Activated naive CD4-positive, alpha-beta T cell treated with anti-CD3 and anti-CD28 coated beads, Interleukin-2, amount 10 ng/mL, durations not matched to agents 7 days and 5 days (primary cell): ENCODE measurements around the gene ZDHHC11B.
"Not testable (repeated sequence)": the region's sequence is repeated elsewhere in the genome, so short reads cannot be mapped to it uniquely, and the experiment has no call there.

Experiments used
- CTCF ChIA-PET: fragments of 350-600 bp; sonication (Branson Sonifier 250); formaldehyde crosslinking; loops from one replicate; lab custom pipeline; 2021; ENCODE audit warnings: antibody characterized with exemption; lab: Charles Lee
- DNase-seq: peaks from one replicate; pipeline ENCODE4 v3.0.0-alpha.2; 2020
- H3K27ac Mint-ChIP-seq: one replicate; pipeline ENCODE4 v1.8.0; 2021; ENCODE audit warnings: mild to moderate bottlenecking, moderate library complexity, mixed read lengths
- H3K27me3 Mint-ChIP-seq: one replicate; pipeline ENCODE4 v1.8.0; 2021; ENCODE audit warnings: mild to moderate bottlenecking, mixed read lengths
- H3K36me3 Mint-ChIP-seq: one replicate; pipeline ENCODE4 v1.8.0; 2021; ENCODE audit warnings: mixed read lengths
- H3K4me1 Mint-ChIP-seq: one replicate; pipeline ENCODE4 v1.8.0; 2021; ENCODE audit warnings: mixed read lengths
- H3K4me3 Mint-ChIP-seq: one replicate; pipeline ENCODE4 v1.8.0; 2021; ENCODE audit warnings: mild to moderate bottlenecking, moderate library complexity, mixed read lengths
- H3K9me3 Mint-ChIP-seq: one replicate; pipeline ENCODE4 v1.8.0; 2021; ENCODE audit warnings: mixed read lengths

Gene ZDHHC11B

DNA sequence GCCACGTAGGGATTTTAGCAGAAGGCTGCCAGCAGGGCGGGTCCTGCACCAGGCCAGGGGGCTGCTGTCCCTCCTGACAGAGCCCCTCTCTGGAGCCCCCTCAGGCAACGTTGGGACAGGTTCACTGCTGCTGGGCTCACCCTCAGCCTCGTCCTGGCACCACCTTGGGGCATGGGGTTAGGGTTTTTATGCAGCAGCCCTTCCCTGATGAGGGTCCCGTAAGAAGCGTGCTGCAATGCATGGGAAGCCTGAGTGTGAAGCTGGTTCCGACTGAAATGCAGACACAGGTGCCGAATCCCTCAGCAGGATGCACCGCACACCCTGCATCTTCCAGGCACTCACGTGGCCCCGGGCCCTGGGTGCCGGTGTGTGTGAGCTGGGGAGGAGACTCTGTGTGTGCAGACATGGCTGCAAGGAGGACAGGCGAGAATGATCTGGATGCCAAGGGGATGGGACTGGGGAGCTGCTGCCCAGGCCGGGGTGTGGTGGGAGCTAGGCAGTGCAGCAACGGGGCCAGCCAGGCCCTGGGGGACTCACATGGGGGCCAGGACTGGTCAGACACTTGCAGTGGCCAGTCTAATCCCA lies 27.1 kb downstream of the ZDHHC11B start:
- Mint-ChIP-seq H3K27me3 (peaks cover 5% of the 10 kb centered on the region), H3K36me3 (no peaks in the 10 kb centered on the region), H3K9me3 (no peaks in the 10 kb centered on the region), H3K27ac (no peak overlapping the region), H3K4me3 (no peak overlapping the region), H3K4me1 (peaks cover 3% of the 10 kb centered on the region)
- CTCF ChIA-PET: no interaction called here
- no peak for DNase-seq

DNA sequence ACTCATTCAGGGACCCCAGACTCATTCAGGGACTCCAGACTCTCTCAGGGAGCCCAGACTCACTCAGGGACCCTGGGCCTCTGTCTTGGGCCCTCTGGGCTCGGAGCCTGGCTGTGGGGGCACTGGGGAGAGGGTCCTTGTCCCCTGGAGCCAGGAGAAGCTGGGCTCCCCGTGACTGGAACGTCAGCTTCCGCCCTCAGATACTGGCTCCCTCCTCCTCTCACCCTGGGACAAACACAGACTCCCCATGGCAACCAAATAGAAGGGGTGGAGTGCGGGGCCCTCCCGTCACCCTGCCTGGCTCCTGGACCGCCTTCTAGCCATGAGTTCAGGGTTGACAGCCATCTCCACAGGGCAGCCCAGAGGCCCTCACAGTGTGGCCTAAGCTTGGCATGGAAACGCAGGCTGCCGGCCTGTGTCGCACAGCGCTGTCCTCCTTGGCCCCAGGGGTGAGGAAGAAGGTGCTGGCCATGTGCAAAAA lies 27.6 kb downstream of the ZDHHC11B start:
- Mint-ChIP-seq H3K27ac (no peak overlapping the region), H3K9me3 (no peaks in the 10 kb centered on the region), H3K27me3 (peaks cover 5% of the 10 kb centered on the region), H3K4me1 (peaks cover 3% of the 10 kb centered on the region), H3K4me3 (no peak overlapping the region), H3K36me3 (no peaks in the 10 kb centered on the region)
- CTCF ChIA-PET: no interaction called here
- DNase-seq: no peak

DNA sequence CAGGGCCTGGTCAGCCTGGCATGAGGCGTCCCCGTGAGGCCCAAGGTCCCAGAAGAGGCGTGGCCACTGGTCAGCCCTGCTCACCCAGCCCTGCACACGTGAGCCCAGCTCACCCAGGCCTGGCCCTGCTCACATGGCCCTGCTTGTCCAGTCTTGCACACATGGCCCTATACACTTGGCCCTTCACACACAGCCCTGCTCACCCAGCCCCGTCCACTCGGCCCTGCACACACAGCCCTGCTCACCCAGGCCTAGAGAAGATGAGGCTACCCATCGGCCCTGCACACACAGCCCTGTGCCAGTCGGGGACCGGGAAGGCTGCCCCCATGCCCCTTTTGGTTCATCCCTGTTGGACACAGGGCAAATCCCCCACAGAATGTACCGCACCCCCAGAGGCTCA lies 28.4 kb downstream of the ZDHHC11B start:
- CTCF ChIA-PET: no interaction called here
- DNase-seq: no peak
- Mint-ChIP-seq H3K4me1 (peaks cover 3% of the 10 kb centered on the region), H3K27ac (no peak overlapping the region), H3K9me3 (no peaks in the 10 kb centered on the region), H3K27me3 (peaks cover 5% of the 10 kb centered on the region), H3K36me3 (no peaks in the 10 kb centered on the region), H3K4me3 (no peak overlapping the region)

DNA sequence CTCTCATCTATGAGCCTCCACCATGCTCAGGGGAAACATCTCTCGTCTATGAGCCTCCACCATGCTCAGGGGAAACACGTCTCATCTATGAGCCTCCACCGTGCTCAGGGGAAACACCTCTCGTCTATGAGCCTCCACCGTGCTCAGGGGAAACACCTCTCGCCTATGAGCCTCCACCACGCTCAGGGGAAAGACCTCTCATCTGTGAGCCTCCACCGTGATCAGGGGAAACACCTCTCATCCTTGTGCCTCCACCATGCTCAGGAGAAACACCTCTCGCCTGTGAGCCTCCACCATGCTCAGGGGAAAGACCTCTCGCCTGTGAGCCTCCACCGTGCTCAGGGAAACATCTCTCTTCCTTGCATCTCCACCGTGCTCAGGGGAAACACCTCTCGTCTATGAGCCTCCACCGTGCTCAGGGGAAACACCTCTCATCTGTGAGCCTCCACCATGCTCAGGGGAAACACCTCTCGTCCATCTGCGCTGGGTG lies 30.3 kb downstream of the ZDHHC11B start:
- DNase-seq, H3K36me3 Mint-ChIP-seq, H3K27me3 Mint-ChIP-seq, H3K4me1 Mint-ChIP-seq, H3K4me3 Mint-ChIP-seq, H3K27ac Mint-ChIP-seq, H3K9me3 Mint-ChIP-seq, CTCF ChIA-PET: not testable (repeated sequence)

DNA sequence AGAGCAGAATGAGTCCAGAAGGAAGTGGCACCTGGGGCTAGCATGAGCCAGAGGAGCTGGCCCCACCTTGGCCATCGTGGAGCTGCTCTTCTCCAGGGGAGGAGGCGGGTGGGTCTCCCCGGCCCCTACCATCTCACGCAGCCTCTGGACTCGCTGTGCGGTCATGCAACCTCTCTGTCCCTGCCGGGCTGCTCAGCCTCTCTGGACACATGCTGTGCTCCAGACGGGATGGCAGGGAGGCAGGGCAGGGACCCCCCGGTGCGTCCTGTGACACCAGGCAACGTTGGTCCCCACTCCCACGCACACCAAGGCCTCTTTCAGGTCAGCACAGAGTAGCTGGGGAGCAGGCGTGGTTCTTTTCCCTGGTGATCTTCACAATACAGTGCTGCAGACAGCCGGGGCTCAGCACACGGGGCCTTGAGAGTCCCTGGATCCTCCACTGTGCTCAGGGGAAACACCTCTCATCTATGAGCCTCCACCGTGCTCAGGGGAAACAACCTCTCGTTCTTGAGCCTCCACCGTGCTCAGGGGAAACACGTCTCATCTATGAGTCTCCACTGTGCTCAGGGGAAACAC lies 30.9 kb downstream of the ZDHHC11B start:
- H3K36me3 Mint-ChIP-seq, CTCF ChIA-PET, H3K9me3 Mint-ChIP-seq, H3K27me3 Mint-ChIP-seq, H3K4me3 Mint-ChIP-seq, H3K27ac Mint-ChIP-seq, DNase-seq, H3K4me1 Mint-ChIP-seq: not testable (repeated sequence)

DNA sequence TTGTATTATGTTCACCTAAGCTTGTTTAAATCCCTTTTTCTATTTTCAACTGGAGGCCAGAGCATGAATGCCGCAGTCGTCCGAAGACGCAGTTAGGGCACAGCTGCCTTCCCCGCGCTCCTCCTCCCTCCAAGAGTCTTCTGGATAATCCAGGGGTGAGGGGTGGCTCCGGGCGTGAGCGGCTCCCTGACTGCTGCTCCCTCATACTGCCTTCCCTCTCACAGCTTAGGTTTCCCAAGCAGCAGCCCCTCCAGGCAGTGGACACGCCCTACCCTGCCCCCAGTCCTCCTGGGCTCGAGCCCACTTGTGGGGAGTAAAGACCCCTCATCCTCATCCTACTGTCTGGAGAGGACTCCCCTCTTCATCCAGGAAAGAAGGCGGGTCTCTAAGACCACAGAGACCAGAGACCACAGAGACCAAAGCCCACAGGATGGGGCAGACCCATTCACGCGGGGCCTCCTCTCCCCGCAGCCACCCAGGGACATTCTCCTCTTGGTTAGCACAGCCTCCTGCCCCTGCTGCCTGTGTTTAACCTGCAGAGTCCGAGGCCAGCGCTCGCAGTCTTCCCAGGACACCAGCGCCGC lies 31.9 kb downstream of the ZDHHC11B start:
- H3K4me1 Mint-ChIP-seq, H3K27me3 Mint-ChIP-seq, H3K36me3 Mint-ChIP-seq, DNase-seq, H3K4me3 Mint-ChIP-seq, CTCF ChIA-PET, H3K27ac Mint-ChIP-seq, H3K9me3 Mint-ChIP-seq: not testable (repeated sequence)

DNA sequence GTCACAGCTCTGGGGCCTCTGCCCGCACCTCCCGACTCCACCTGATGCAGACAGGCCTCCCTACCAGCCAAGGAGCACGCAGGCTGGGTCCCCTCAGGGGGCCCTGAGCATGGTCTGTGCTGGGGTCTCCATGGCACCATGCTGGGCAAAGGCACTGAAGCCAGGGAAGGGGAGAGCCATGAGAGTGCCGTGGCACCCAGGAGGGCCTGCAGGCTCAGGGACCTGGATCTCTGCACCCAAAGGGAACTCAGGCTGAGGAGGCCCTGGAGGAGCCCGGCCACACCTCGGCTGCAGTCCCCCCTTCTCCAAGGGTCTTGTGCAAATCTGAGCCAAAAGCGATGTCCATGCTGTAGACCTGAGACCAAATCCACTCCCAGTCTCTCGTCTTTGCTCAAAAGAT lies 32.5 kb downstream of the ZDHHC11B start:
- DNase-seq, CTCF ChIA-PET, H3K36me3 Mint-ChIP-seq, H3K4me3 Mint-ChIP-seq, H3K9me3 Mint-ChIP-seq, H3K27me3 Mint-ChIP-seq, H3K4me1 Mint-ChIP-seq, H3K27ac Mint-ChIP-seq: not testable (repeated sequence)

DNA sequence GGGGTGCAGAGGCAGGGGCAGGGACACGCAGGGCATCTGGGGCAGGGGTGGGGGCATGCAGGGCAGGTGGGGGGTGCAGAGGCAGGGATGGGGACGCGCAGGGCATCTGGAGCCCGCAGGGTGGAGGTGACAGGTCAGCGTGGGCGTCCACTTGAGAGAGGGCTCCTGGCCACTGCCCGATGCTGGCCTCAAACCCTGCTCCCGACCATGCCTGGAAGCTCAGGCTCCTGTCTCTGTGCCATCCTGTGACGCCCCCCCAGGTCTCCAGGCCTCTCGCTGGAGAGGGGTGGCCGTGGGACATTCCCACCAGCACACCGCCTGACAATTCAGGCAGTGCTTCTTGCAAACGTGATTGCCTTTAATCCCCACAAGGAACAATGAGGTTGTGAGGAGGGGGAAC lies 33.0 kb downstream of the ZDHHC11B start:
- Mint-ChIP-seq H3K36me3 (no peaks in the 10 kb centered on the region), H3K27me3 (no peaks in the 10 kb centered on the region), H3K9me3 (no peaks in the 10 kb centered on the region), H3K27ac (no peak overlapping the region), H3K4me3 (no peak overlapping the region), H3K4me1 (no peaks in the 10 kb centered on the region)
- CTCF ChIA-PET: no interaction called here
- no peak for DNase-seq

DNA sequence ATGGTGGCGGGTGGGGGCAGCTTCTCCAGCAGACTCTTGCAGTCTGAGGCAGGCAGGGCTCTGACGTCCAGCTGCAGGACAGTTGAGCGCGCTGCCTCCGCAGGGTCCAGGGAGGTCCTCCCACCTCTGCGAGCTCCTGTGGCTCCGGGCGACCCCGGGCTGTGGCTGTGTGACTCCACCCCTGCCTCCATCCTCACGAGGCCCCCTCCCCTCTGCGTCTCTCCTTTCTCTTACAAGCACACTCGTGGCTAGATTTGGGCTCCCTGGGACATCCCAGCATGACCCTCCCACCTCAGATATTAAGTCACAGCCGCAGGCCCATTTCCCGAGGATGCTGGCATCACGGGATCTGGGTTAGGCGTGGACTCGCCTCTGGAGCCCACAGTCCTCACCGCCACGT lies 34.3 kb downstream of the ZDHHC11B start:
- H3K27me3 Mint-ChIP-seq, CTCF ChIA-PET, H3K9me3 Mint-ChIP-seq, DNase-seq, H3K36me3 Mint-ChIP-seq, H3K4me3 Mint-ChIP-seq, H3K4me1 Mint-ChIP-seq, H3K27ac Mint-ChIP-seq: not testable (repeated sequence)

DNA sequence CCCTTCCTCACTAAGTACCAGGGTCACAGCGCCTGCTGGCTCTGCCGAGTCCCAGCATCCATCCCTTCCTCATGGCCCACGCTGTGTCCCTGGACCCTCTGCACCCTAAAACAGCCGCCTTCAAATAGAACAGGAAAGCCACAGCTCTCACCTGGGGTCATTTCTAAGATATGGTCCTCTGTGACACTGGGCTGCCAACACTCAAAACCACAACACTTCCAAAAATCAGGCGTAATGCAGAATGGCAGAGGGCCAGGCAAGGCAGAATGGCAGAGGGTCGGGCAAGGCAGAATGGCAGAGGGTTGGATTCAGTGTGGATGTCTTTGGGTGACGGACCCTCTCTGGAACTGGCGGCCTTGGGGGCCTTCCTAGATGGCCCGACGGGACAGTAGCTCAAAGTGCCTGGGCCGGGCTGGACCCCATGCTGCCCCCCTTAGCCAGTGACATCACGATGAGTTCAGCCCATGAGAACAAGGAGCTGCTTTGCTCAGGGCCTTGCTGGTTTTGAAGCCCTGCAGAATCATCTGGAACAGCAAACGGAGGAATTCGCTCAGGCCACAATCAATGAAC lies 35.3 kb downstream of the ZDHHC11B start:
- H3K27ac Mint-ChIP-seq: no peak overlapping the region
- no peaks in the 10 kb centered on the region for H3K9me3 Mint-ChIP-seq
- H3K4me1 Mint-ChIP-seq: no peaks in the 10 kb centered on the region
- no peaks in the 10 kb centered on the region for H3K36me3 Mint-ChIP-seq
- CTCF ChIA-PET: no interaction called here
- no peak for DNase-seq
- no peak overlapping the region for H3K4me3 Mint-ChIP-seq
- no peaks in the 10 kb centered on the region for H3K27me3 Mint-ChIP-seq

DNA sequence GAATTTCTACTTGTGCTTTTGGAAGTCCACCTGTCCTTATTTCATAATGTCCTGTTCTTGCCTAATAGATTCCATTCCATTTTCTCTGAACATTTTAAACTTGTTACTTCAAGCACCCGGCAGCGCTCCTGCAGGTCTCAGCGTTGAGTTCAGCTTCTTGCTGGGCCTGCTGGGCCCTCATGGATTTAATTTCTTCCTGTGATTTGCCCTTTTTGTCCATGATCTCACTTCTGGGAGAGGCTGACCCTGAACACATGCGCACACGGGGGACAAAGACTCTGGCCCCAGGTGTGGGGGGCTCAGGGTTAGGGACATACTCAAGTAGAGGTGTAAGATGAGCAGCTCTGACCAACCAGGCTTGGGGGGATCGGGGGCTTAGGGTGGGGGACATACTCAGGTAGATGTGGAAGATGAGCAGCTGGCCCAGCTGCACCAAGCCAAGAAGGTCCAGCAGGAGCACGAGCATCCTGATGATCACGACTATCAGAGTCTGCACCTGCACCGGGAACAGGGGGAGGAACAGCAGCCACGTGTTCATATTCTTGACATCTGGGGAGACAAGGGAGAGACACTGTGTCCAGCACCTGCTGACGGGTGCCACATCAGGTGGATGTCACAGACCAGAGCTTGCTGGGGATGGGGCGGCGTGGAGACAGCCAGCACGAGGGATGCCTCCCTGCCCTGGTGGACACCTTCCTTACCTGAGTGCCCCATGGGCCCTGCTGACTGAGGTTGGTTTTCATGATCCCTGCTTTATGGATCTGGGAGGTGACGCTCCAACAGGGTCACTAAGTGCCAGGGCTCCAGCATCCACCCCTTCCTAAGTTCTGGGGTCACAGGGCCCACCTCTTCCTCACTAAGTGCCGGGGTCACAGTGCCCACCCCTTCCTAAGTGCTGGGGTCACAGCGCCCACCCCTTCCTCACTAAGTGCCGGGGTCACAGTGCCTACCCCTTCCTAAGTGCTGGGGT lies 36.2 kb downstream of the ZDHHC11B start:
- H3K27ac Mint-ChIP-seq, H3K27me3 Mint-ChIP-seq, CTCF ChIA-PET: not testable (repeated sequence)

DNA sequence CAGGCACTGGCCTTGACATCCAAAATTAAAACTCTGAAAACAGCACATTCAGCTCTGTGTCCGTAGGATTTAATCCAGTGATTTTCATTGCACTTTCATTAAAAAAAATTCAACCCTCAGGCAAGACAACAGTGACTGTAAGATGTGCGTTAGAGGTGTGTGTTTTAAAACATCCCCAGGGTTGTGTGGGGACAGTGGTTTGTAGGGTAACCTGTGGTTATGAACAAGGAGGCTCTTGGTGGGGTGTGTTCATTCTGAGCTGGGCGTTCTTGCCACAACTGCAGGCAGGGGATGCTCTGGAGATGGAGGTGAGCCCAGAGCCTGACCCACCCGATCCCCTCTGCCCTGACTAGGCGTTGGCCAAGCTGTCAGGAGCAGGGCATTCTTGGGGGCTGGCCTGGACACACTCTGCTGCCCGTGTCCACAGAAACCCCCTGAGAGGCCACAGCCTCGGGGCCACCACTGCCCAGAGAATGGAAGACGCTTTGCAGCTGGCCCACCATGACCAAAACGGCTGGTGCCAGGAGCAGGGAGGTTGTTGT lies 37.2 kb downstream of the ZDHHC11B start:
- H3K4me3 Mint-ChIP-seq, H3K4me1 Mint-ChIP-seq, DNase-seq, H3K27ac Mint-ChIP-seq, H3K9me3 Mint-ChIP-seq, CTCF ChIA-PET, H3K27me3 Mint-ChIP-seq, H3K36me3 Mint-ChIP-seq: not testable (repeated sequence)

More for the DNA sequence above, 36.2 kb downstream of the ZDHHC11B start:
- not testable (repeated sequence) for H3K4me3 Mint-ChIP-seq, H3K9me3 Mint-ChIP-seq, H3K4me1 Mint-ChIP-seq, DNase-seq, H3K36me3 Mint-ChIP-seq

DNA sequence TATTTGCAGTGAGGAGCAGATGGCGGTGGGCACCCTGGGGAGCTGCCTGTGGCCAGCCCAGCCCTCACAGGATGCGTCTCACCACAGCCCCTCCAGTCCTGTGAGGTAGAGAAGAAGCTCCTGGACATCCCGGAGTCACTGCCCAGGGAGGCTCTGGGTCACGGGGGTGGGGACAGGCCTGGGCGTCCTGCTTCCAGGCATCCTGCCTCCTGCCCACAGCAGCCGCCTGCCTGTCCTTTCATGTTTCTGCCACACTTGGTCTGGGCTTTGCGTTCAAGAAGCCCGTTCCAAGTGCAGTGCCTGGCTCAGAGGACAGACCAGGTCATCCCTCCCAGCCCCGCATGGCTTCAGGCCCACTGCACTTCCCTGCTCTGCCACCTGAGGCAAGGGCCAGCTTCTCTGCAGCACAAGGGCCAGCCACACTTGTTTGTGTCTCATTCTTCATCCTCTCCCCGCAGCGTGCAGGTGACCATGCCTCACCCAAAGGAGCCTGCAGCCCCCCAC lies 38.2 kb downstream of the ZDHHC11B start:
- no peak for DNase-seq
- Mint-ChIP-seq H3K4me3 (no peak overlapping the region), H3K27me3 (no peaks in the 10 kb centered on the region), H3K9me3 (no peaks in the 10 kb centered on the region), H3K4me1 (no peaks in the 10 kb centered on the region), H3K36me3 (no peaks in the 10 kb centered on the region), H3K27ac (no peak overlapping the region)
- CTCF ChIA-PET: no interaction called here
